OCI-LY1 (cell line): ENCODE measurements around the gene ZFPM1.

Experiments
- H2AFZ ChIP-seq: fragments of 200-600 bp; sonication (generic), shearing (Covaris generic); 2 replicates; pipeline ENCODE4 v1.6.0; 2014; ENCODE audit warnings: antibody characterized with exemption, mild to moderate bottlenecking, low read length
- H3F3A ChIP-seq: fragments of 200-600 bp; sonication (generic), shearing (Covaris generic); 2 replicates; pipeline ENCODE4 v1.6.0; 2014; ENCODE audit warnings: mild to moderate bottlenecking, antibody characterized with exemption, low read length, moderate library complexity; ENCODE audit not compliant: insufficient read depth
- H3K27ac ChIP-seq: fragments of 200-600 bp; sonication (generic); 2 replicates; pipeline ENCODE4 v1.5.1; 2014; ENCODE audit warnings: low read length, mixed run types, mild to moderate bottlenecking, low read depth; ENCODE audit not compliant: poor library complexity, severe bottlenecking
- H3K27me3 ChIP-seq: fragments of 200-600 bp; sonication (generic); 2 replicates; pipeline ENCODE4 v1.6.0; 2014; ENCODE audit warnings: antibody characterized with exemption, mild to moderate bottlenecking, low read length, moderate library complexity; ENCODE audit not compliant: insufficient read depth
- H3K36me3 ChIP-seq: fragments of 200-600 bp; sonication (generic); 2 replicates; pipeline ENCODE4 v1.6.1; 2014; ENCODE audit warnings: mild to moderate bottlenecking, antibody characterized with exemption, low read length, moderate library complexity, mixed read lengths; ENCODE audit not compliant: insufficient read depth
- H3K4me1 ChIP-seq: fragments of 200-600 bp; sonication (generic); 2 replicates; pipeline ENCODE4 v1.5.1; 2014; ENCODE audit warnings: mild to moderate bottlenecking, low read length, moderate library complexity; ENCODE audit not compliant: insufficient read depth, severe bottlenecking
- H3K4me2 ChIP-seq: fragments of 200-600 bp; sonication (generic), shearing (Covaris generic); 2 replicates; pipeline ENCODE4 v1.6.1; 2014; ENCODE audit warnings: low read length
- H3K4me3 ChIP-seq: fragments of 200-600 bp; sonication (generic); 2 replicates; pipeline ENCODE4 v1.5.1; 2014; ENCODE audit warnings: low read length, low read depth, mild to moderate bottlenecking, mixed read lengths; ENCODE audit not compliant: poor library complexity, severe bottlenecking
- H3K79me2 ChIP-seq: fragments of 200-600 bp; shearing (Covaris generic); 2 replicates; pipeline ENCODE4 v1.6.1; 2016; ENCODE audit warnings: mixed run types, low read length, mixed read lengths; ENCODE audit not compliant: insufficient read depth
- H3K9ac ChIP-seq: fragments of 200-600 bp; sonication (generic), shearing (Covaris generic); 2 replicates; pipeline ENCODE4 v1.6.1; 2014; ENCODE audit warnings: mild to moderate bottlenecking, low read length, mixed read lengths
- H3K9me2 ChIP-seq: fragments of 200-600 bp; sonication (generic), shearing (Covaris generic); 2 replicates; pipeline ENCODE4 v1.6.1; 2014; ENCODE audit warnings: low read depth, mild to moderate bottlenecking, low read length, mixed read lengths
- H3K9me3 ChIP-seq: fragments of 200-600 bp; shearing (Covaris generic); 2 replicates; pipeline ENCODE4 v1.6.1; 2014; ENCODE audit warnings: low read length, mixed read lengths
- H4K20me1 ChIP-seq: fragments of 200-600 bp; sonication (generic), shearing (Covaris generic); 2 replicates; pipeline ENCODE4 v1.6.0; 2016; ENCODE audit warnings: mild to moderate bottlenecking, low read length; ENCODE audit not compliant: insufficient read depth
- CTCF ChIP-seq: fragments of 200-600 bp; sonication (generic), shearing (Covaris generic); IDR thresholded peaks from 2 replicates; pipeline ENCODE4 v1.5.1; 2017; ENCODE audit warnings: mild to moderate bottlenecking, antibody characterized with exemption, low read length, moderate library complexity, mixed read lengths
- EZH2 ChIP-seq: fragments of 200-600 bp; sonication (generic), shearing (Covaris generic); IDR thresholded peaks from 2 replicates; pipeline ENCODE4 v1.8.0; 2017; ENCODE audit warnings: borderline replicate concordance, mixed run types, mild to moderate bottlenecking, antibody characterized with exemption, low read length, moderate library complexity, mixed read lengths

The ZFPM1 gene

GRCh38 chr16:88541831-88542616 lies 88.9 kb downstream of the ZFPM1 start:
- no peak overlapping the region for H2AFZ ChIP-seq
- H3K4me2 ChIP-seq, result no peak overlapping the region
- no peaks in the 10 kb centered on the region for H3K4me1 ChIP-seq
- H3F3A ChIP-seq, result no peaks in the 10 kb centered on the region
- peaks cover 7% of the 10 kb centered on the region; the same call in 1 of the 2 replicates for H3K27me3 ChIP-seq
- TF ChIP-seq EZH2, result no peak
- no peak for TF ChIP-seq CTCF
- H3K9me3 ChIP-seq, result peaks cover 7% of the 10 kb centered on the region
- no peaks in the 10 kb centered on the region for H3K9me2 ChIP-seq
- no peak overlapping the region for H3K27ac ChIP-seq
- no peaks in the 10 kb centered on the region for H4K20me1 ChIP-seq
- H3K9ac ChIP-seq, result no peak overlapping the region
- H3K36me3 ChIP-seq, result no peaks in the 10 kb centered on the region; the same call in 1 of the 2 replicates
- no peaks in the 10 kb centered on the region for H3K79me2 ChIP-seq
- no peak overlapping the region for H3K4me3 ChIP-seq

GRCh38 chr16:88543230-88543813 lies 90.2 kb downstream of the ZFPM1 start:
- Histone ChIP-seq H3K27me3 (peaks cover 7% of the 10 kb centered on the region; the same call in 1 of the 2 replicates), H3K9me3 (peaks cover 7% of the 10 kb centered on the region), H3K9me2 (no peaks in the 10 kb centered on the region), H3K27ac (no peak overlapping the region), H3K9ac (no peak overlapping the region), H3K79me2 (no peaks in the 10 kb centered on the region), H3K4me2 (no peak overlapping the region), H2AFZ (no peak overlapping the region), H3K36me3 (no peaks in the 10 kb centered on the region; the same call in 1 of the 2 replicates), H4K20me1 (no peaks in the 10 kb centered on the region), H3K4me1 (no peaks in the 10 kb centered on the region), H3K4me3 (no peak overlapping the region), H3F3A (no peaks in the 10 kb centered on the region)
- TF ChIP-seq EZH2, result no peak
- no peak for TF ChIP-seq CTCF

- no peak overlapping the region for H3K9ac ChIP-seq
- peaks cover 7% of the 10 kb centered on the region for H3K9me3 ChIP-seq
- no peaks in the 10 kb centered on the region for H3K4me1 ChIP-seq
- no peak overlapping the region for H2AFZ ChIP-seq
- H3F3A ChIP-seq, result no peaks in the 10 kb centered on the region
- H3K27ac ChIP-seq, result no peak overlapping the region
- H3K4me2 ChIP-seq, result no peak overlapping the region
- no peak for TF ChIP-seq EZH2
- TF ChIP-seq CTCF, result no peak
- no peak overlapping the region for H3K4me3 ChIP-seq
- no peaks in the 10 kb centered on the region for H3K79me2 ChIP-seq
- no peaks in the 10 kb centered on the region for H3K9me2 ChIP-seq
- no peaks in the 10 kb centered on the region; the same call in 1 of the 2 replicates for H3K36me3 ChIP-seq
- H4K20me1 ChIP-seq, result no peaks in the 10 kb centered on the region
- peaks cover 8% of the 10 kb centered on the region for H3K27me3 ChIP-seq
Observed at GRCh38 chr16:88545781-88546180, 92.7 kb downstream of the ZFPM1 start.
